Activated naive CD4-positive, alpha-beta T cell treated with anti-CD3 and anti-CD28 coated beads, Interleukin-2, amount 50 U/mL, for 72 hours (primary cell): ENCODE results near the gene KRTAP1-1. TPM values are rescaled to one million over a fixed set of nuclear protein-coding genes. Genes with fewer than 3 reads are reported as not detected.

Experiments
- ATAC-seq, 2 donors: fragments of 150-1000 bp; cut with Tn5 transposase; 2 replicates each; pipeline ENCODE4 v1.10.0; 2021; ENCODE audit warnings: mild to moderate bottlenecking in 2 of 2, moderate library complexity in 2 of 2
- DNase-seq, 2 donors: peaks; one replicate each; pipeline ENCODE4 v3.0.0; 2021 to 2022; ENCODE audit warnings: low spot score in 2 of 2
- H3K27ac Mint-ChIP-seq, 2 donors: one replicate each; pipeline ENCODE4 v1.8.0; 2022; ENCODE audit warnings: mild to moderate bottlenecking in 2 of 2, mixed read lengths in 2 of 2
- H3K36me3 Mint-ChIP-seq, 2 donors: one replicate each; pipeline ENCODE4 v1.8.0; 2022; ENCODE audit warnings: mixed read lengths in 2 of 2
- H3K9me3 Mint-ChIP-seq, 2 donors: one replicate each; pipeline ENCODE4 v1.8.0; 2022; ENCODE audit warnings: mixed read lengths in 2 of 2
- total RNA-seq, 2 donors: library from RNA; stranded (reverse); gene quantifications; one replicate each; pipeline ENCODE4 v1.2.3, GENCODE V29; 2022

The KRTAP1-1 gene
- total RNA-seq, 2 donors from 2014 or later: not detected

DNA sequence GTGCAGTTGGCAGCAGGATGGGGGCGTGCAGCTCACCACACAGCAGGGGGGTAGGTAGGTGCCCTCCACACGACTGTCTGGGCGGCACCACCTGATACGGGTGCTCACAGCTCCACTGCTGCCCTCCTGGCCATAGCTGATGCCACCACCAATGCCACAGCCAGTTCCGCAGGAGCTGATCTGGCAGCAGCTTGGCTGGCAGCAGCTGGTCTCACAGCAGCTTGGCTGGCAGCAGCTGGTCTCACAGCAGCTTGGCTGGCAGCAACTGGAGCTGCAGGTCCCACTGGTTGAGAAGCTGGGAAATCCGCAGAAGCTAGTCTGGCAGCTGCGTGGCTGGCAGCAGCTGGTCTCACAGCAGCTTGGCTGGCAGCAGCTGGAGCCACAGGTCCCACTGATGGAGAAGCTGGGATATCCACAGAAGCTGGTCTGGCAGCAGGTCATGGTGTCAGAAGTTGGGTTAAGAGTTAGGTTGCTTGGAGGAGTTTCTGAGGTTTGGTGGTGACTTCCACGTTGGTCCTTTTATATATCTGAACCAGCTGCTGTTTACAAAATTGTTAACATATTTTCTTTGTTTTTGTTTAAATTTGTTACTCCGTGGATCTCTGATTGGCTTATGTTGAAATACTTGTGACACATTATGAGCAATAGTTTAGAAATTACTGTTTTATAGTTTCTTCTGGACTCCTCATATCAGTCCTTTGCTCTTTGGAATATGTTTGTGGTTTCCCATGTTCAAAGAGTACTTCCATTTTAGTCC lies 14.4 kb downstream of the KRTAP1-1 start, which contains the start of gene KRTAP1-5:
TSS of gene KRTAP1-5 (minus strand) at position 494 of the 757 bp plus-strand sequence. CDS start at position 441, 53 bp downstream.
- no peak for ATAC-seq

DNA sequence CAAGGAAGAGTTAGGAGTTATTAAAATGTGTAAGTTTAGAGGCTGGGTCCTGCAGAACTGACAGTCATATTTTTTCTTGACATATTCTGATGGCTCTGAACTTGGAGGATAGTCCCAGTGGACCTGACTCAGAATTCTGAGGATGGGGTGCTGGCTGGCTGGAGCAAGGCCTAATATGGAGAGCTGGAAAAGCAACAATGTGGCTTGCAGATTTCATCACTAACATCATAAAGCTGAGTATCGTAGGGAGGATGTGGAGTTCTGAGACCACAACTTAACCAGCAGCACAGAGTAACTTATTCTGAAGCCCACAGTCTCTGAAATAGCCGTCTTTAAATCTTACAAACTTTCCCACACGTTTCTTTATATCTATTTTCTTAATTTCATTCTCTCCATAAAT lies 16.6 kb downstream of the KRTAP1-1 start:
- no peaks in the 10 kb centered on the region for H3K9me3 Mint-ChIP-seq

More for the DNA sequence above, 14.4 kb downstream of the KRTAP1-1 start, which contains the start of gene KRTAP1-5:
- H3K36me3 Mint-ChIP-seq: no peaks in the 10 kb centered on the region
- no peak for DNase-seq
- no peak within 1 kb of the TSS for H3K27ac Mint-ChIP-seq
- H3K9me3 Mint-ChIP-seq: no peaks in the 10 kb centered on the region

DNA sequence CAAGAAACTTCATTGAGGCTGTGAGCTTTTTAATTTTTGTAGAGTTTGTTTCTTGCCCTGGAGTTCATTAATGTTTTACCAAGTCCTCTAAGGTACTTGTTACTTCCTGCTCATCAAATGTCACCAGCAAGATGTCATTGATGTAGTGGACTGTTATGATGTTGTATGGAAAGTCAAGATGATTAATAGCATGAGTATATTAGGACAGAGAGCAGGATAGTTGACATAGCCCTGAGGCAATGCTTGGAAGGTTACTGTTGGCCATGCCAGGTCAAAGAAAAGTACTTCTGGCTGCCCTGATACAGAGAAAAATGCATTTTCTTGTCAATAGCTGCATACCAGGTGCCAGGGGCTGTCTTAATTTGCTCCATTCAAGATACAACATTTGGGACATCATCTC lies 20.9 kb downstream of the KRTAP1-1 start:
- no peak for DNase-seq
- H3K36me3 Mint-ChIP-seq: no peaks in the 10 kb centered on the region
- no peak overlapping the region for H3K27ac Mint-ChIP-seq
- no peaks in the 10 kb centered on the region for H3K9me3 Mint-ChIP-seq
- no peak for ATAC-seq

More for the DNA sequence above, 16.6 kb downstream of the KRTAP1-1 start:
- DNase-seq (no peak), ATAC-seq (no peak)
- Mint-ChIP-seq H3K27ac (no peak overlapping the region), H3K36me3 (no peaks in the 10 kb centered on the region)

DNA sequence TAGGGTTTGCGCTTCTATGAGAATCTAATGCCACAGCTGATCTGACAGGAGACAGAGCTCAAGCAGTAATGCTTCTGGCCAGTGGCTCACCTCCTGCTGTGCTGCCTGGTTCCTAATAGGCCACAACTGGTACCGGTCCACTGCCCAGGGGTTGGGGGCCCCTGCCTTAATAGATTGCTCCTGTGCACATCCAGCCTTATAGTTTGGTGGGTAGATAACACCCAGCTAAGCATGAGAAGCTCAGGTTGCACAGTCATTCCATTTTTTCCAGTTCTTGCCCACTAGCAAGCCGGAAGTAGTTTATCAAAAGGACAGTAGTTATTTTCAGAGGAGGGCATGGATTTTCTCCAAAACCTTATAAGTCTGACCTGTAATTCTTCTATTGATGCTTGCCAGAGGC lies 21.8 kb downstream of the KRTAP1-1 start:
- no peaks in the 10 kb centered on the region for H3K36me3 Mint-ChIP-seq
- DNase-seq: no peak
- no peaks in the 10 kb centered on the region for H3K9me3 Mint-ChIP-seq
- H3K27ac Mint-ChIP-seq: no peak overlapping the region
- no peak for ATAC-seq

DNA sequence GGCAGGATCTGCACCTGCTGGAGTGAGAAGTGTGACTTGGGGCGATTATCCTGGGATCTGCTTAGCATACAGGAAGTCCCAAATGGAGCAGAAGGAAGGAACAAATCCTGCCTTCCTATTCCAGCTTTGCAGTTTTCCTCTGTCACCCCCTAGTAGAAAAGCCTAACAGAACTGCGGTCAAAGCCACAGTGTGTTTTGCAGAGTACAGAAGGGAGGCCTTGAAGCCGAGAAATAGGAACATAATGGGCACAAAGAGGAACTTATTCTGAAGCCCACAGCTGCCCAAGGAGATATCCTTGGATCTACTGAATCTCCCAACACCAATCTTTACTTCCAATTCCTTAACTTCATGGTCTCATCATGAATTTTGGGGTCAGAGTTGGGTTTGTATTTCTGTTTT lies 22.7 kb downstream of the KRTAP1-1 start:
- Mint-ChIP-seq H3K27ac (no peak overlapping the region), H3K36me3 (no peaks in the 10 kb centered on the region), H3K9me3 (no peaks in the 10 kb centered on the region)
- ATAC-seq: no peak
- no peak for DNase-seq

DNA sequence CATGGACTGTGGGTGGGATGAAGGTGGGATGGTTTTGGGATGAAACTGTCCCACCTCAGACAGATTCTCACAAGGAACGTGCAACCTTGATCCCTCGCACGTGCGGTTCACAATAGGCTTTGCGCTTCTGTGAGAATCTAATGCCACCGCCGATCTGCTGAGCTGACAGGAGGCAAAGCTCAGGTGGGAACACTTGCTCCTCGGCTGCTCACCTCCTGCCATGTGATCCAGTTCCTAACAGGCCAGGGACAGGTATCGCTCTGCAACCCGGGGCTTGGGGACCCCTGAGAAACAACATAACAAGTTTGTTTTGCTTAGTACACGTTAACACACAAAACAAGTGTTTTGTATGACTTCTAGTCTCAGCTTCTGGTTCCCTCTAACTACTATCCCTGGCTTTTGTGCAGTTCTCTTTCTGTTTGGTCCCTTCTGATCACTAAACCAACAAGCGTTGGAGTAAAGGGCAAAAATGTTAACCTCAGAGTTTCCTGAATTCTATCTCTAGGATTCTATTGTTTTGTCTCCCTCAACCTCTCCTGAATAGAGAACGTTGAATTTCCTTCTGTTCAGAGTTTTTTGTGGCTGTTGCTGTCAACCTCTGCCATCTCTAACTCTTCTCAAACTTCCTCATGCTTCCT lies 24.6 kb downstream of the KRTAP1-1 start:
- Mint-ChIP-seq H3K9me3 (no peaks in the 10 kb centered on the region), H3K36me3 (no peaks in the 10 kb centered on the region)
- no peak for ATAC-seq

DNA sequence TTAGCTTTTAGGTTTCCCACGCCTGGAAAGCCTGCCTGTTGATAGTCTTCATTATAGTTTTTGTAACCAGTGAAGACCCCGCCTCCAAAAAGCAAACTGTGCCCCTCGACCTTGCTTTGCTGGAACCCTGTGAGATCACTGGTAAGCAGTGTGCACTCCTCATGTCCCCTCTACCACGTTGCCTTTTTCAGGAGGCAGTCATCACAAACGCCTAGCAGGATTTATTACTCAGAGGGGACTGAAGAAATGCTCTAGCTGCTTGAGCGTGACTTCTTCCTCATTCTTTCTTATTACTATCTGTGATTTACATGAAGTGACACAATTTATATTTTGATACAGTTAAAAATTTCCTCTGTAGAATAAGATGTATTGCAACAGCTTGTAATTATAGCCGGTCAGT lies 25.8 kb downstream of the KRTAP1-1 start:
- H3K9me3 Mint-ChIP-seq: no peaks in the 10 kb centered on the region
- ATAC-seq (no peak), DNase-seq (no peak)
- H3K27ac Mint-ChIP-seq: no peak overlapping the region
- no peaks in the 10 kb centered on the region for H3K36me3 Mint-ChIP-seq

More for the DNA sequence above, 24.6 kb downstream of the KRTAP1-1 start:
- H3K27ac Mint-ChIP-seq: no peak overlapping the region
- DNase-seq: no peak

DNA sequence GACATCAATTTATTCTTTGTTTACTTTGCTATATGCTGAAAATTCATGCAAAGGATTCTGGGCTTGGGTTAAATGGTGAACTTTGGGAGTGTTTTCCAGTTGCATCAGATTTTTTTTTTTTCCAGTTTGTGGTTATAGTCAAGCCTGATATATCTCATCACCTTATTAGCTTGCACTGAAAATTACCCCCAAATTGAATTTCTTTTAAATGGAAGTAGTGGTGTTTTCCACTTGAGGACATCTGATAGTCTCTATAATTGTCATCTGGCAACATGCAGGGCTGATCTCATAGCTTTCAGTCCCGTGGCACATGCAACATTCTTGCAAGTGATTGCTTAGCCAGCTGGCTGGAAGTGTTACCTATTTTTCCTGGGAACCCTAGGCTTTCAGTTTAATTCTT lies 27.6 kb downstream of the KRTAP1-1 start:
- Mint-ChIP-seq H3K27ac (no peak overlapping the region), H3K9me3 (no peaks in the 10 kb centered on the region), H3K36me3 (no peaks in the 10 kb centered on the region)
- DNase-seq (no peak), ATAC-seq (no peak)

DNA sequence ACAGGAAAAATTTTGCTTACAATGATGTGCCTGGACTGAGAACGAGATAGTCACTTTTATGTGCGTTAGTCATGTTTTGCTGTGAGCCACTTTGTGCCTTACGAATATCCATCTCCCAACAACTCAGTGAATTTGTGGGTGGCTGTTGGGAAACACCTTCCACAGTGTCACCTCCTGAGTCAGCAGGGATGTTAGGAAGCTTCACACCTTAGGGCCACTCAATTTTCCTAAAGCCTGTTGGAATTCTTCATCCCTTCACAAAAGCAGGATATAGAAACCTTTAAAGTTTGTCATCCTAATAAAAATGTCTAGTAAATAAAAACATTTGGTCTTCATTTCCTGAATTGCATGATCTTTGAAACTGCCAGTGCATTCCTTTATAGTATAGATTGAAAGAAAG lies 28.1 kb downstream of the KRTAP1-1 start:
- no peaks in the 10 kb centered on the region for H3K9me3 Mint-ChIP-seq
- H3K27ac Mint-ChIP-seq: no peak overlapping the region
- no peak for ATAC-seq
- H3K36me3 Mint-ChIP-seq: no peaks in the 10 kb centered on the region
- DNase-seq: no peak

DNA sequence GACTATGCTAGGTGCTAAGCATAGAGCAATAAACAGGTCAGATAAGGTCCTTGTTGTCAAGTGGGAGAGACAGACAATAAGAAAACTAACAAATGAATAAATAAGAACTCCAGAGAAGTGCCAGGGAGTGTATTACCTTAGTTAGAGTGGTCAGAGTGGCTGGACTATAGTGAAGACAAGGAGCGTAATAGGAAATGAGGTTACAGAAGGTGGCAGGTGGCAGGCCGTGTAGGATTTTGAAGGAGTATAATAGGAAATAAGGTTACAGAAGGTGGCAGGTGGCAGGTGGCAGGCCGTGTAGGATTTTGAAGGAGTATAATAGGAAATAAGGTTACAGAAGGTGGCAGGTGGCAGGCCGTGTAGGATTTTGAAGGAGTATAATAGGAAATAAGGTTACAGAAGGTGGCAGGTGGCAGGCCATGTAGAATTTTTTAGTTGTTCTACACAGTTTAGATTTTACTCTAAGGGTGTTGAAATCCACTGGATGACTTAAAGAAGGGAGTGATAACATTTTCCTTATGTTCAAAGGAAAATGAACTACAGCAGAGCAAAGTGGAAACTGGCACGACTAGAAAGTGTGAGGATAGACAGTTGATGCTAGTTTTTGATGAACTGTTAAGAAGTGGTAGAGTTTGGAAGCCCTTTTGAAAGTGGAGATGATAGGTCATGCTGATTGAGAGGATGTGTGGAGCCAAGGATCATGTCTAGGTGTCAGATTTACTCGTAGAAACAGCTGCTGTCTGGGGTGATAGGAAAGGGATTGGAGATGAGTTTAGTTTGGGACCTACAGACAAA lies 28.7 kb downstream of the KRTAP1-1 start:
- ATAC-seq: no peak
- no peak overlapping the region for H3K27ac Mint-ChIP-seq
- no peaks in the 10 kb centered on the region for H3K36me3 Mint-ChIP-seq

DNA sequence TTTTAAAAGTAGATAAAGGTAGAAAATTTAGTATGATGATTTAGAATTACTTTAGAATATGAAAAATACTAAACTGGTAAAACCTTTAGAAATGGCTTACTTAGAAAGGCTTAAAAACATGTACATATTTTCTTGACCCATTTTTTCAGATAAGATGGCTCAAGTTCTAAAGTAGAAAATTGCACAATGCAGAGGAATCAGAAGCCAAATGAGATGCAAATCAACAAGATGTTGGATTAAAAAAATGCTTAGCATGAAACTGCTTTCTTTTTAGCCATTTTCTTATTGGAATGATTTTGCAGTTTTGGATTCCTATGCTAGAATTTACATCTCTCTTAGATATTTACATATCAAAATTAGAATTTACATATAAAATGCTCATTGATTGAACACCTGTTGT lies 30.8 kb downstream of the KRTAP1-1 start:
- H3K36me3 Mint-ChIP-seq: no peaks in the 10 kb centered on the region

More for the DNA sequence above, 28.7 kb downstream of the KRTAP1-1 start:
- H3K9me3 Mint-ChIP-seq: no peaks in the 10 kb centered on the region
- no peak for DNase-seq

DNA sequence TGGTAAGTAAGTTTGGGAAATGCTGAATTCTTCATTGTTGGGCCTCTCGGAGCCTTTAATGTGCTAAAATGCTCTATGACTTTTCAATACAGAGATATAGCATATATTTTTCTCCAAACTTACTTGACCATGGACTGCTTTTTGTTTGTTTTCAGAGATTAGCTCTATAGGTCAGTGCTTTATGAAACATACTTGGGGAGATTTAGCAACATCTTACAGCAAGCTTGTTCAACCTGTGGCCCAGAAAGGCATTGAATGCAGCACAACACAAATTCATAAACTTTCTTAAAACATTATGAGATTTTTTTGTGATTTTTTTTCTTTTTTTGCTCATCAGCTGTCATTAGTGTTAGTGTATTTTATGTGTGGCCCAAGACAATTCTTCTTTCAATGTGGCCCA lies 31.3 kb downstream of the KRTAP1-1 start:
- DNase-seq (no peak), ATAC-seq (no peak)
- Mint-ChIP-seq H3K9me3 (no peaks in the 10 kb centered on the region), H3K36me3 (no peaks in the 10 kb centered on the region), H3K27ac (no peak overlapping the region)

More for the DNA sequence above, 30.8 kb downstream of the KRTAP1-1 start:
- Mint-ChIP-seq H3K27ac (no peak overlapping the region), H3K9me3 (no peaks in the 10 kb centered on the region)
- no peak for ATAC-seq
- no peak for DNase-seq

DNA sequence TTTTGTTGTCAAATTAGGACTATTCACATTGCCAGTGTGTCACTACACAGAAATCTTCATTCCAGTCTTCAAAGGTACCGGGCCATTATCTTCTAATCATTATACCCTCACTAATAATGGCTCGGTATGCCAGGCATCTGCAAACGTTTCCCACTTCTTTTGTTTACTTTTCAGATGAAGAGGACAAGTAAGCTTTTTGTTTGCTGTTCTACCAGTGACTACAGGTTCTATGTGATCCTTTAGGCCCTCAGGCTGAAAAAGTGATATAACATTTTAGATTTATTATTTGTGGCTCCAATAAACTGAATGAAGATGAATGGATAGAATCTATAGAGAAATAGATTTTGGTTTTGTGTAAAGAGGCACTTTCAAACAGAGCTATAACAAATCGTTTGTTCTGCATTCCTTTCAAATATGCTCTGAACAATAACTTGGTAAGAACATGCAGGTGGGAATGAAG lies 31.9 kb downstream of the KRTAP1-1 start:
- Mint-ChIP-seq H3K27ac (no peak overlapping the region), H3K9me3 (no peaks in the 10 kb centered on the region), H3K36me3 (no peaks in the 10 kb centered on the region)
- no peak for ATAC-seq
- no peak for DNase-seq

DNA sequence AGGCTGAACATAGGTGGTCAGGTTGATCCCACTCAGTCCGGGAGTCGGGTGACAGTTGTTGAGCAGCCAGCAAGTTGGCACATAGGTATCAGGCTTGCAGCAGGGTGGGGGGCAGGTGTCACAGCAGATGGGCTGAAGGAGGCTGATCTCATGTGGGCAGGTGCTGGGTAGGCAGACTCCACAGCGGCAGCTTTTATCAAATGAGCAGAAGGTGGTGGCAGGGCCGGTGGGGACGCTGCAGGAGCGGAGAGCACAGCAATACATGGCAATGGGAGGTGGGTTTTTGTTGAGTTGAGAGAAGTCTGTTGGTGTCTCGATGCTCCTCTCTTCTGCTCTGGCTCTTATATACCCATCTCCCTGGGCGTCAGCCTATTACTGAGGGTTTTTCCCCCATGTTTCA lies 32.4 kb downstream of the KRTAP1-1 start, which contains the start of gene KRTAP3-1:
TSS of gene KRTAP3-1 (minus strand) at position 318 of the 400 bp plus-strand sequence. CDS start at position 264, 54 bp downstream.
- Mint-ChIP-seq H3K27ac (no peak within 1 kb of the TSS), H3K9me3 (no peaks in the 10 kb centered on the region), H3K36me3 (no peaks in the 10 kb centered on the region)
- DNase-seq (no peak), ATAC-seq (no peak)

DNA sequence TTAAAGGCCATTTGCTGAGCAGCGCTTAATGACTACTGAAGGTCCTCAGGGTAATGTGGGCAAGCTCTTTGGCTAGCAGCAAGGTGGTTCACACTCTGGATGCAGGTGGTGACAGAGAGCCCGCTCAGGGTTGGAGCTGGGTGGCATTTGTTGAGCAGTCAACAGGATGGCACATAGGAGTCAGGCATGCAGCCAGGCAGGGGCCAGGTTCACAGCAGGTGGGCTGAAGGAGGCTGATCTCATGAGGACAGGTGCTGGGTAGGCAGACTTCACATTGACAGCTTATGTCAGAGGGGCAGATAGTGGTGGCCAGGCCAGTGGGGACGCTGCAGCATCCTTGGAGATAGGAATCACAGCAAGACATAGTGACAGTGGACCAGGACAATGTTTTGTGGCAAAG lies 36.9 kb downstream of the KRTAP1-1 start:
- DNase-seq: no peak
- no peak for ATAC-seq
- no peak overlapping the region for H3K27ac Mint-ChIP-seq
- H3K36me3 Mint-ChIP-seq: no peaks in the 10 kb centered on the region
- H3K9me3 Mint-ChIP-seq: no peaks in the 10 kb centered on the region

DNA sequence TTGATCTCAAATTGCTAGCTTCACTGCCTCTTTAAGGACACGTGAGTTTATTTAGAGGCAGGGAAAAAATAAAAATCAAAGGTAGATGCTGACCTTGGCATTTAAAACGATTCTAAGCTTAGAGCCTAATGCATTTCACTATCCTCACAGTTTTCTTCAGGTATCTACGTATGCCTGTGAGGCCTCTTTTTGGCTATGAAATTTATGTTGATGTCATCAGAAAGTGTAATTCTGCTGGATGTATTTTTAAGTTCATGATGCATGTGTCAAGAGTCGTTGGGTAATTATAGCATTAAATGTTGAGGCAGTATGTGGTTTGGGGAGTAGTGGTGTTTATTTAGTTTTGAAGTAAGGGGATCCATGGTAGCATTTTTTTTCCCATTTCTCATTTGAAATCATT lies 37.3 kb downstream of the KRTAP1-1 start:
- Mint-ChIP-seq H3K9me3 (no peaks in the 10 kb centered on the region), H3K36me3 (no peaks in the 10 kb centered on the region), H3K27ac (no peak overlapping the region)
- ATAC-seq: no peak
- DNase-seq: no peak

DNA sequence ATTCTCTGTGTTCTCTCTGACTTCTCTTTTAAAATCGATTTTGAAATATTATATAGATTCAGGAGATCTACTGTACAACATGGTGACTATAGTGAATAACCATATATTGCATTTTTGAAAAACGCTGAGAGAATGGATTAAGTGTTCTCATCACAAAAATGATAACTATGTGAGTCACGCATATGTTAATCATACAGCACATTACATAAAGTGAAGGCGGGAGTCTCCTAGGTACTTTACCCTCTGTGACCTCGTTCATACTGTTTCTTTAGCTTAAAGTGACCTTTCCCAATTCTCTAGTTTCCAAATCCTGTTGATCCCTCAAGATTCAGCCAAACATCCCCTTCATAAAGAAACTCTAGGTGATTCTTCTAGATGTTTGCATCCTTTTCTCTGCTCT lies 38.4 kb downstream of the KRTAP1-1 start:
- ATAC-seq (no peak), DNase-seq (no peak)
- Mint-ChIP-seq H3K9me3 (no peaks in the 10 kb centered on the region), H3K36me3 (no peaks in the 10 kb centered on the region), H3K27ac (no peak overlapping the region)
